ENCODE measurements around the gene WDR27.

GRCh38 chr6:169620171-169621130 is 81.4 kb downstream of the WDR27 start:
- no peak for TF ChIP-seq POLR2A (IDR thresholded peaks at IDR 0.05; ENCODE audit: low read length)
- TF ChIP-seq GATA1 (IDR thresholded peaks at IDR 0.05; ENCODE audit: low read depth, low read length): no peak

Data from erythroblast (primary cell).